ENCODE results near the gene DMRTA1. TPM values are rescaled to one million over a fixed set of nuclear protein-coding genes. Genes with fewer than 3 reads are reported as not detected.
"Not testable (repeated sequence)": the region's sequence is repeated elsewhere in the genome, so short reads cannot be mapped to it uniquely, and the experiment has no call there.

DMRTA1 gene
- total RNA-seq, 4 donors from 2014 or later: 0.29 to 11.0 (median 1.0) TPM

- no peaks in the 10 kb centered on the region for H3K4me1 ChIP-seq
- DNase-seq: no peak
- intact Hi-C loops (cut with DNase I; ENCODE audit: low total_unique reads): loop anchor here (10.0 kb wide), 1 partner anchor 643 kb away; no protein-coding TSS in a partner anchor
- no peaks in the 10 kb centered on the region for H3K36me3 ChIP-seq
- no peak overlapping the region for H3K4me3 ChIP-seq
- no peak overlapping the region for H3K27ac ChIP-seq
- TF ChIP-seq CTCF (IDR thresholded peaks at IDR 0.05): no peak
- TF ChIP-seq POLR2A (IDR thresholded peaks at IDR 0.05): no peak
- H3K9me3 ChIP-seq: no peaks in the 10 kb centered on the region
- no peaks in the 10 kb centered on the region for H3K27me3 ChIP-seq
Measured at GRCh38 chr9:22457448-22457847, 10.8 kb downstream of the DMRTA1 start.

GRCh38 chr9:22463205-22463604 is 16.6 kb downstream of the DMRTA1 start:
- intact Hi-C loops (cut with DNase I; ENCODE audit: low total_unique reads): no loop called here
- DNase-seq: no peak
- TF ChIP-seq POLR2A (IDR thresholded peaks at IDR 0.05) (no peak), CTCF (IDR thresholded peaks at IDR 0.05) (no peak)
- H3K27me3 ChIP-seq: no peaks in the 10 kb centered on the region
- no peak overlapping the region for H3K27ac ChIP-seq
- H3K4me3 ChIP-seq: no peak overlapping the region
- no peaks in the 10 kb centered on the region for H3K4me1 ChIP-seq
- no peaks in the 10 kb centered on the region for H3K36me3 ChIP-seq
- no peaks in the 10 kb centered on the region for H3K9me3 ChIP-seq

- no peaks in the 10 kb centered on the region for H3K9me3 ChIP-seq
- DNase-seq: no peak
- H3K4me1 ChIP-seq: no peaks in the 10 kb centered on the region
- no peaks in the 10 kb centered on the region for H3K36me3 ChIP-seq
- TF ChIP-seq POLR2A (IDR thresholded peaks at IDR 0.05) (no peak), CTCF (IDR thresholded peaks at IDR 0.05) (peak in 3 of 4 experiments; percentile 17 to 54 (median 33))
- intact Hi-C loops (cut with DNase I; ENCODE audit: low total_unique reads): loop anchor here (10.0 kb wide), 1 partner anchor 65 kb away; no protein-coding TSS in a partner anchor
- H3K27me3 ChIP-seq: no peaks in the 10 kb centered on the region
- H3K27ac ChIP-seq: no peak overlapping the region
- H3K4me3 ChIP-seq: no peak overlapping the region
Measured at GRCh38 chr9:22469928-22470544, 23.4 kb downstream of the DMRTA1 start.

GRCh38 chr9:22481566-22481965 is 34.9 kb downstream of the DMRTA1 start:
- Histone ChIP-seq H3K36me3 (no peaks in the 10 kb centered on the region), H3K4me3 (no peak overlapping the region), H3K27ac (no peak overlapping the region), H3K4me1 (no peaks in the 10 kb centered on the region), H3K9me3 (no peaks in the 10 kb centered on the region), H3K27me3 (peaks cover 0 to 5% of the 10 kb centered on the region in 2 donors)
- DNase-seq: no peak
- TF ChIP-seq CTCF (IDR thresholded peaks at IDR 0.05) (no peak), POLR2A (IDR thresholded peaks at IDR 0.05) (no peak)
- intact Hi-C loops (cut with DNase I; ENCODE audit: low total_unique reads): no loop called here

GRCh38 chr9:22483528-22484070 is 37.0 kb downstream of the DMRTA1 start:
- Histone ChIP-seq H3K27ac (no peak overlapping the region), H3K4me3 (no peak overlapping the region), H3K9me3 (no peaks in the 10 kb centered on the region), H3K4me1 (no peaks in the 10 kb centered on the region), H3K27me3 (no peaks in the 10 kb centered on the region), H3K36me3 (no peaks in the 10 kb centered on the region)
- DNase-seq: no peak
- intact Hi-C loops (cut with DNase I; ENCODE audit: low total_unique reads): no loop called here
- TF ChIP-seq POLR2A (IDR thresholded peaks at IDR 0.05) (no peak), CTCF (IDR thresholded peaks at IDR 0.05) (no peak)

- H3K27ac ChIP-seq; H3K27me3 ChIP-seq; DNase-seq; H3K4me3 ChIP-seq; H3K9me3 ChIP-seq; H3K4me1 ChIP-seq; H3K36me3 ChIP-seq; intact Hi-C loops (cut with DNase I; ENCODE audit: low total_unique reads): not testable (repeated sequence)
Measured at GRCh38 chr9:22496197-22496596, 49.6 kb downstream of the DMRTA1 start.

Measured in uterus (tissue), 4 donors.